ENCODE results near the gene IRF3.

Gene IRF3

GRCh38 chr19:49656456-49657109 is 9.1 kb downstream of the IRF3 start:
- Mint-ChIP-seq H3K4me1 (ENCODE audit: low read depth in 2 of 2) (peaks cover 7% of the 10 kb centered on the region in 2 donors), H3K27ac (no peak overlapping the region), H3K36me3 (ENCODE audit: insufficient read depth) (peaks cover 60% of the 10 kb centered on the region), H3K27me3 (no peaks in the 10 kb centered on the region), H3K4me3 (no peak overlapping the region), H3K9me3 (no peaks in the 10 kb centered on the region)
- DNase-seq (no peak), ATAC-seq (replicated peaks) (no peak)

GRCh38 chr19:49655570-49656455 is 9.8 kb downstream of the IRF3 start:
- Mint-ChIP-seq H3K27ac (peak overlapping the region; percentile 60 to 84), H3K4me3 (no peak overlapping the region), H3K9me3 (no peaks in the 10 kb centered on the region), H3K4me1 (ENCODE audit: low read depth in 2 of 2) (peaks cover 7% of the 10 kb centered on the region in 2 donors), H3K27me3 (no peaks in the 10 kb centered on the region), H3K36me3 (ENCODE audit: insufficient read depth) (peaks cover 60% of the 10 kb centered on the region)
- peak; percentile 59 for ATAC-seq (replicated peaks)
- no peak for DNase-seq

GRCh38 chr19:49654581-49654980 is 11.1 kb downstream of the IRF3 start:
- Mint-ChIP-seq H3K27ac (peak overlapping the region in 1 of 2 donors; percentile 60), H3K36me3 (ENCODE audit: insufficient read depth) (peaks cover 52% of the 10 kb centered on the region), H3K9me3 (no peaks in the 10 kb centered on the region), H3K4me3 (no peak overlapping the region), H3K4me1 (ENCODE audit: low read depth in 2 of 2) (peaks cover 3 to 7% of the 10 kb centered on the region in 2 donors), H3K27me3 (no peaks in the 10 kb centered on the region)
- ATAC-seq (replicated peaks) (no peak), DNase-seq (no peak)

- Mint-ChIP-seq H3K27ac (no peak overlapping the region), H3K9me3 (no peaks in the 10 kb centered on the region), H3K36me3 (ENCODE audit: insufficient read depth) (peaks cover 53% of the 10 kb centered on the region), H3K27me3 (no peaks in the 10 kb centered on the region), H3K4me1 (ENCODE audit: low read depth in 2 of 2) (peaks cover 0 to 7% of the 10 kb centered on the region in 2 donors), H3K4me3 (no peak overlapping the region)
- DNase-seq = no peak
- ATAC-seq (replicated peaks) = no peak
These were observed 12.2 kb downstream of the IRF3 start for GRCh38 chr19:49653466-49653806.

GRCh38 chr19:49652551-49653465 is 12.8 kb downstream of the IRF3 start:
- Mint-ChIP-seq H3K27ac (no peak overlapping the region), H3K27me3 (no peaks in the 10 kb centered on the region)

GRCh38 chr19:49651820-49652550 is 13.7 kb downstream of the IRF3 start:
- H3K9me3 Mint-ChIP-seq = no peaks in the 10 kb centered on the region
- DNase-seq (no peak), ATAC-seq (replicated peaks) (no peak)
- no peak overlapping the region for H3K27ac Mint-ChIP-seq
- no peak overlapping the region for H3K4me3 Mint-ChIP-seq
- no peaks in the 10 kb centered on the region for H3K27me3 Mint-ChIP-seq
- H3K36me3 Mint-ChIP-seq (ENCODE audit: insufficient read depth) = peaks cover 48% of the 10 kb centered on the region
- H3K4me1 Mint-ChIP-seq (ENCODE audit: low read depth in 2 of 2) = peaks cover 0 to 5% of the 10 kb centered on the region in 2 donors

More at GRCh38 chr19:49652551-49653465, 12.8 kb downstream of the IRF3 start:
- Mint-ChIP-seq H3K4me3 (no peak overlapping the region), H3K9me3 (no peaks in the 10 kb centered on the region), H3K4me1 (ENCODE audit: low read depth in 2 of 2) (peaks cover 0 to 7% of the 10 kb centered on the region in 2 donors), H3K36me3 (ENCODE audit: insufficient read depth) (peaks cover 54% of the 10 kb centered on the region)
- DNase-seq (no peak), ATAC-seq (replicated peaks) (no peak)

- Mint-ChIP-seq H3K9me3 (no peaks in the 10 kb centered on the region), H3K4me1 (ENCODE audit: low read depth in 2 of 2) (peaks cover 0 to 5% of the 10 kb centered on the region in 2 donors), H3K27me3 (no peaks in the 10 kb centered on the region), H3K36me3 (ENCODE audit: insufficient read depth) (peaks cover 48% of the 10 kb centered on the region), H3K27ac (no peak overlapping the region), H3K4me3 (no peak overlapping the region)
- DNase-seq (no peak), ATAC-seq (replicated peaks) (no peak)
These were observed 14.4 kb downstream of the IRF3 start for GRCh38 chr19:49651029-49651819.

- Mint-ChIP-seq H3K4me3 (no peak overlapping the region), H3K27ac (no peak overlapping the region), H3K4me1 (ENCODE audit: low read depth in 2 of 2) (peaks cover 27 to 35% of the 10 kb centered on the region in 2 donors), H3K9me3 (no peaks in the 10 kb centered on the region), H3K36me3 (ENCODE audit: insufficient read depth) (peaks cover 31% of the 10 kb centered on the region), H3K27me3 (no peaks in the 10 kb centered on the region)
- ATAC-seq (replicated peaks) = no peak
- no peak for DNase-seq
These were observed 19.1 kb downstream of the IRF3 start for GRCh38 chr19:49646586-49646985.

GRCh38 chr19:49645995-49646394 is 19.7 kb downstream of the IRF3 start:
- peak overlapping the region in 1 of 2 donors; percentile 60 for H3K27ac Mint-ChIP-seq
- ATAC-seq (replicated peaks) (no peak), DNase-seq (no peak)
- no peaks in the 10 kb centered on the region for H3K9me3 Mint-ChIP-seq
- peaks cover 31 to 38% of the 10 kb centered on the region in 2 donors for H3K4me1 Mint-ChIP-seq (ENCODE audit: low read depth in 2 of 2)
- H3K36me3 Mint-ChIP-seq (ENCODE audit: insufficient read depth) = peaks cover 33% of the 10 kb centered on the region
- H3K4me3 Mint-ChIP-seq = no peak overlapping the region
- no peaks in the 10 kb centered on the region for H3K27me3 Mint-ChIP-seq

- DNase-seq = no peak
- Mint-ChIP-seq H3K4me1 (ENCODE audit: low read depth in 2 of 2) (peaks cover 35 to 42% of the 10 kb centered on the region in 2 donors), H3K4me3 (no peak overlapping the region), H3K36me3 (ENCODE audit: insufficient read depth) (peaks cover 36% of the 10 kb centered on the region), H3K27me3 (no peaks in the 10 kb centered on the region), H3K27ac (peak overlapping the region; percentile 60 to 80), H3K9me3 (no peaks in the 10 kb centered on the region)
- no peak for ATAC-seq (replicated peaks)
These were observed 20.1 kb downstream of the IRF3 start for GRCh38 chr19:49645592-49645991.

- Mint-ChIP-seq H3K27me3 (no peaks in the 10 kb centered on the region), H3K27ac (peak overlapping the region; percentile 97 to 98), H3K9me3 (no peaks in the 10 kb centered on the region), H3K4me1 (ENCODE audit: low read depth in 2 of 2) (peaks cover 49 to 52% of the 10 kb centered on the region in 2 donors), H3K36me3 (ENCODE audit: insufficient read depth) (peaks cover 37% of the 10 kb centered on the region), H3K4me3 (peak overlapping the region; percentile 97 to 99)
- no peak for ATAC-seq (replicated peaks)
- no peak for DNase-seq
These were observed 22.2 kb downstream of the IRF3 start for GRCh38 chr19:49643466-49643865.

GRCh38 chr19:49642492-49643035 is 23.1 kb downstream of the IRF3 start:
- DNase-seq = no peak
- peak overlapping the region; percentile 97 to 98 for H3K27ac Mint-ChIP-seq
- H3K4me1 Mint-ChIP-seq (ENCODE audit: low read depth in 2 of 2) = peaks cover 57 to 58% of the 10 kb centered on the region in 2 donors
- peak overlapping the region; percentile 97 to 99 for H3K4me3 Mint-ChIP-seq
- H3K9me3 Mint-ChIP-seq = no peaks in the 10 kb centered on the region
- peaks cover 36% of the 10 kb centered on the region for H3K36me3 Mint-ChIP-seq (ENCODE audit: insufficient read depth)
- no peaks in the 10 kb centered on the region for H3K27me3 Mint-ChIP-seq
- ATAC-seq (replicated peaks) = no peak
